Endothelial cell of umbilical vein (primary cell): ENCODE data around the gene RDM1. TPM values are rescaled to one million over a fixed set of nuclear protein-coding genes. Genes with fewer than 3 reads are reported as not detected.

ENCODE experiments used
- BruUV-seq: library from RNA; stranded (reverse); fragments of 400-500 nt; replicated peaks from 2 replicates; lab custom pipeline; 2021; lab: Mats Ljungman, UMichigan
- CTCF ChIA-PET: fragments of 300-600, 350-600 bp; sonication (Branson Sonifier 250); formaldehyde crosslinking; loops from one replicate; lab custom pipeline; 2021; ENCODE audit warnings: antibody characterized with exemption, inconsistent platforms; lab: Charles Lee
- POLR2A ChIA-PET: fragments of 300-600, 350-600 bp; sonication (Branson Sonifier 250); formaldehyde crosslinking; loops from one replicate; lab custom pipeline; 2021; ENCODE audit warnings: antibody characterized with exemption, inconsistent platforms; lab: Charles Lee
- DNase-seq: peaks from one replicate; pipeline ENCODE4 v3.0.0-alpha.2; 2011; ENCODE audit warnings: low read depth, low spot score
- FAIRE-seq: peaks from 2 replicates; lab custom pipeline; 2011; peaks lifted over from hg19 to GRCh38; lab: Jason Lieb, UNC
- H2AFZ ChIP-seq: 2 replicates; pipeline ENCODE4 v1.6.0; 2012; ENCODE audit warnings: low read depth, low read length, control low read depth, inconsistent platforms
- H3K27ac ChIP-seq: 2 replicates; pipeline ENCODE4 v1.5.1; 2011; ENCODE audit warnings: low read depth, mild to moderate bottlenecking, control low read depth, low read length, moderate library complexity; ENCODE audit not compliant: insufficient read depth
- H3K27me3 ChIP-seq, 2 experiments: 2 replicates each; pipeline versions ENCODE4 v1.6.0 to v1.6.1; 2011; ENCODE audit warnings: low read length in 2 of 2, mixed read lengths in 1 of 2; ENCODE audit not compliant: control insufficient read depth in 2 of 2, insufficient read depth in 2 of 2
- H3K36me3 ChIP-seq, 2 experiments: 2 replicates in 1 of 2; 3 replicates in 1 of 2; pipeline ENCODE4 v1.5.1; 2011; ENCODE audit warnings: low read length in 2 of 2, mild to moderate bottlenecking in 1 of 2, moderate library complexity in 1 of 2; ENCODE audit not compliant: control insufficient read depth in 2 of 2, insufficient read depth in 2 of 2; ENCODE audit errors: extremely low read depth in 1 of 2
- H3K4me1 ChIP-seq: 3 replicates; pipeline ENCODE4 v1.5.1; 2011; ENCODE audit warnings: mild to moderate bottlenecking, low read length; ENCODE audit not compliant: control insufficient read depth, insufficient read depth; ENCODE audit errors: extremely low read depth
- H3K4me2 ChIP-seq: 2 replicates; pipeline ENCODE4 v1.6.1; 2011; ENCODE audit warnings: low read length, control low read depth, mixed read lengths; ENCODE audit not compliant: insufficient read depth
- H3K4me3 ChIP-seq, 3 experiments: fragments of 200-600 bp in 1 of 3; sonication (generic), shearing (Covaris generic) in 1 of 3; replicated peaks in 1 of 3; 2 replicates each; pipeline ENCODE4 v1.5.1; 2011 to 2016; ENCODE audit warnings: control low read depth in 3 of 3, low read length in 3 of 3, mild to moderate bottlenecking in 2 of 3, inconsistent platforms in 1 of 3, low read depth in 1 of 3, moderate library complexity in 1 of 3; ENCODE audit not compliant: insufficient read depth in 1 of 3
- H3K79me2 ChIP-seq: 2 replicates; pipeline ENCODE4 v1.6.0; 2012; ENCODE audit warnings: low read length, inconsistent platforms; ENCODE audit not compliant: control insufficient read depth, insufficient read depth
- H3K9ac ChIP-seq: replicated peaks from 2 replicates; pipeline ENCODE3; 2011; ENCODE audit warnings: low read length, control low read depth; ENCODE audit not compliant: insufficient read depth; ENCODE audit errors: extremely low read depth
- H3K9me1 ChIP-seq: replicated peaks from 3 replicates; pipeline ENCODE4 v1.6.0; 2011; ENCODE audit warnings: mild to moderate bottlenecking, low read length; ENCODE audit not compliant: control insufficient read depth, insufficient read depth; ENCODE audit errors: extremely low read depth
- H3K9me3 ChIP-seq: replicated peaks from 2 replicates; pipeline ENCODE4 v1.5.1; 2012; ENCODE audit warnings: low read length, inconsistent platforms; ENCODE audit not compliant: control insufficient read depth, insufficient read depth
- H4K20me1 ChIP-seq: replicated peaks from 2 replicates; pipeline ENCODE3; 2011; ENCODE audit warnings: mild to moderate bottlenecking, low read length; ENCODE audit not compliant: control insufficient read depth, insufficient read depth; ENCODE audit errors: extremely low read depth
- EZH2 ChIP-seq: IDR thresholded peaks from 2 replicates; pipeline ENCODE4 v1.6.1; 2012; ENCODE audit warnings: borderline replicate concordance, low read depth, mild to moderate bottlenecking, moderate library complexity, low read length, inconsistent platforms; ENCODE audit not compliant: severe bottlenecking
- FOS ChIP-seq: IDR thresholded peaks from 2 replicates; pipeline ENCODE4 v1.6.1; 2011; ENCODE audit warnings: mild to moderate bottlenecking, low read length, moderate library complexity, borderline replicate concordance; ENCODE audit not compliant: insufficient read depth
- GATA2 ChIP-seq: IDR thresholded peaks from 2 replicates; pipeline ENCODE4 v1.7.0; 2011; ENCODE audit warnings: low read depth, mild to moderate bottlenecking, moderate library complexity, mixed read lengths, low read length; ENCODE audit not compliant: insufficient read length, insufficient read depth
- JUN ChIP-seq: IDR thresholded peaks from 2 replicates; pipeline ENCODE4 v1.6.1; 2011; ENCODE audit warnings: borderline replicate concordance, low read depth; ENCODE audit not compliant: insufficient read length, insufficient read depth
- MAX ChIP-seq: IDR thresholded peaks from 2 replicates; pipeline ENCODE4 v1.6.1; 2011; ENCODE audit not compliant: insufficient read depth, insufficient read length
- MYC ChIP-seq: IDR thresholded peaks from one replicate; pipeline ENCODE4 v1.6.1; 2011; ENCODE audit warnings: mild to moderate bottlenecking, low read depth, low read length
- POLR2A ChIP-seq: IDR thresholded peaks from 2 replicates; pipeline ENCODE4 v1.6.1; 2012; ENCODE audit warnings: low read depth, mild to moderate bottlenecking, control low read depth, low read length
- POLR2AphosphoS5 ChIP-seq: IDR thresholded peaks from 2 replicates; pipeline ENCODE4 v1.6.1; 2012; ENCODE audit warnings: low read depth, mild to moderate bottlenecking, control low read depth, low read length, moderate library complexity; ENCODE audit not compliant: insufficient read depth
- dilution Hi-C: fragments of 300-500 bp; cut with MboI; formaldehyde crosslinking; loops from one replicate; pipeline ENCODE4 v1.15.0; 2019; ENCODE audit warnings: low sequenced_read_pairs; ENCODE audit not compliant: extremely low pct_ligation_motif_present
- intact Hi-C: fragments of 100-400 bp; cut with micrococcal nuclease; formaldehyde crosslinking; loops from one replicate; pipeline ENCODE4 v1.10.0; 2022
- polyA plus RNA-seq, 4 experiments: library from polyadenylated mRNA; depleted of rRNA in 3 of 4; stranded (reverse) in 3 of 4; unstranded in 1 of 4; fragments of >200 nt; gene quantifications; 2 replicates each; pipeline versions ENCODE4 v1.2.1 to v1.2.3, GENCODE V29; 2011 to 2012; ENCODE audit warnings: missing spikeins in 1 of 4
- total RNA-seq: library from RNA; stranded (reverse); gene quantifications from 2 replicates; pipeline ENCODE4 v1.2.3, GENCODE V29; 2021
- TF ChIP-seq, protein P1 (sequence below), 2 donors: IDR thresholded peaks; 1 replicate in 1 of 2; 2 replicates in 1 of 2; pipeline ENCODE4 v1.5.1; 2011; ENCODE audit warnings: low read length in 2 of 2, mild to moderate bottlenecking in 2 of 2, moderate library complexity in 2 of 2, control low read depth in 1 of 2, inconsistent platforms in 1 of 2, low read depth in 1 of 2; ENCODE audit not compliant: insufficient read depth in 1 of 2; ENCODE audit errors: extremely low read depth in 1 of 2

The RDM1 gene
- total and polyA plus RNA-seq, 2 donors (not counting 3 experiments of a cell fraction or from before 2014, with no cell fraction given), result 0.12 to 0.46 TPM

DNA sequence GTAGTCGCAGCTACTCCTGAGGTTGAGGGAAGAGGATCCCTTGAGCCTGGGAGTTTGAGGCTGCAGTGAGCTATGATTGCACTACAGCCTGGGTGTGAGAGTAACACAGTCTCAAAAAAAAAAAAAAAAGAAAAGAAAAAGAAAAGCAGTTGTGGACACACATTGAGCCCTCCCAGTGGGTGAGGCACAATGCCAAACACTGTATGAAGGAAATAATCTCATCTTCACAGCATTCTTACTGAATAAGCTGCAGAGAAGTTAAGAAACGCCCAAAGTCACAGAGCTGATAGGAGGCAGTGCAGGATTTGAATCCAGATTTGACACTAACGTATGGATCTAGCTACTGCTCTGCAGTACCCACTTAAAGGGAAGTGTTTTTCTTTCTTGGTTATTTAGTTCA, 18.8 kb upstream of the RDM1 start:
- H3K27me3 ChIP-seq, result peaks cover 0 to 3% of the 10 kb centered on the region in 2 experiments
- no peak for TF ChIP-seq FOS
- no peak for TF ChIP-seq GATA2
- no peak for TF ChIP-seq JUN
- no peak for TF ChIP-seq POLR2AphosphoS5
- TF ChIP-seq MYC, result no peak
- no peak for TF ChIP-seq EZH2
- no peak for TF ChIP-seq MAX
- TF ChIP-seq, protein P1, sequence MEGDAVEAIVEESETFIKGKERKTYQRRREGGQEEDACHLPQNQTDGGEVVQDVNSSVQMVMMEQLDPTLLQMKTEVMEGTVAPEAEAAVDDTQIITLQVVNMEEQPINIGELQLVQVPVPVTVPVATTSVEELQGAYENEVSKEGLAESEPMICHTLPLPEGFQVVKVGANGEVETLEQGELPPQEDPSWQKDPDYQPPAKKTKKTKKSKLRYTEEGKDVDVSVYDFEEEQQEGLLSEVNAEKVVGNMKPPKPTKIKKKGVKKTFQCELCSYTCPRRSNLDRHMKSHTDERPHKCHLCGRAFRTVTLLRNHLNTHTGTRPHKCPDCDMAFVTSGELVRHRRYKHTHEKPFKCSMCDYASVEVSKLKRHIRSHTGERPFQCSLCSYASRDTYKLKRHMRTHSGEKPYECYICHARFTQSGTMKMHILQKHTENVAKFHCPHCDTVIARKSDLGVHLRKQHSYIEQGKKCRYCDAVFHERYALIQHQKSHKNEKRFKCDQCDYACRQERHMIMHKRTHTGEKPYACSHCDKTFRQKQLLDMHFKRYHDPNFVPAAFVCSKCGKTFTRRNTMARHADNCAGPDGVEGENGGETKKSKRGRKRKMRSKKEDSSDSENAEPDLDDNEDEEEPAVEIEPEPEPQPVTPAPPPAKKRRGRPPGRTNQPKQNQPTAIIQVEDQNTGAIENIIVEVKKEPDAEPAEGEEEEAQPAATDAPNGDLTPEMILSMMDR (IDR thresholded peaks at IDR 0.05; ENCODE audit: extremely low read depth in 1 of 2, insufficient read depth in 1 of 2, low read depth in 1 of 2, low read length in 2 of 2), result no peak
- TF ChIP-seq POLR2A, result no peak
- no peaks in the 10 kb centered on the region for H3K9me3 ChIP-seq
- DNase-seq (no peak), FAIRE-seq (no peak)
- H3K9ac ChIP-seq, result no peak overlapping the region
- no peaks in the 10 kb centered on the region for H3K79me2 ChIP-seq
- no peak overlapping the region for H2AFZ ChIP-seq
- H4K20me1 ChIP-seq, result no peaks in the 10 kb centered on the region
- CTCF ChIA-PET, result interaction anchor here (0.7 to 2.7 kb wide), 4 partner anchors 20 to 200 kb away, joined by 3 to 16 read pairs (median 8); no protein-coding TSS in a partner anchor
- no peaks in the 10 kb centered on the region for H3K9me1 ChIP-seq
- intact Hi-C loops (loop anchor here (10.0 kb wide), 1 partner anchor 105 kb away; no protein-coding TSS in a partner anchor), dilution Hi-C loops (no loop called here)
- BruUV-seq, result no TSS peak
- H3K4me2 ChIP-seq, result no peak overlapping the region
- H3K36me3 ChIP-seq, result no peaks in the 10 kb centered on the region
- H3K4me1 ChIP-seq, result no peaks in the 10 kb centered on the region
- no peak overlapping the region for H3K4me3 ChIP-seq
- POLR2A ChIA-PET, result interaction anchor here (0.7 kb wide), 1 partner anchor 702 kb away, joined by 3 read pairs; no protein-coding TSS in a partner anchor
- H3K27ac ChIP-seq, result no peak overlapping the region
